ENCODE data around the gene PRR19.

PRR19 gene

GRCh38 chr19:42313096-42313839, 11.3 kb downstream of the PRR19 start, which contains the start of gene TMEM145:
Gene TMEM145, plus strand, starts transcription at chr19:42313309. Its CDS starts 68 bp downstream, at chr19:42313377.
- Mint-ChIP-seq H3K4me1 (peaks cover 15% of the 10 kb centered on the region), H3K9me3 (no peaks in the 10 kb centered on the region), H3K27ac (no peak within 1 kb of the TSS), H3K36me3 (no peaks in the 10 kb centered on the region), H3K4me3 (peak within 1 kb of the TSS; percentile 76), H3K27me3 (peaks cover 22% of the 10 kb centered on the region)
- ATAC-seq (ENCODE audit: low read depth) (peak; percentile 80), DNase-seq (ENCODE audit: low spot score in 2 of 2) (peak in 1 of 2 donors; percentile 49)

GRCh38 chr19:42313840-42314755, 12.2 kb downstream of the PRR19 start:
- Mint-ChIP-seq H3K4me1 (peaks cover 15% of the 10 kb centered on the region), H3K27ac (no peak overlapping the region), H3K27me3 (peaks cover 22% of the 10 kb centered on the region), H3K4me3 (peak overlapping the region; percentile 38), H3K36me3 (no peaks in the 10 kb centered on the region), H3K9me3 (no peaks in the 10 kb centered on the region)
- DNase-seq (ENCODE audit: low spot score in 2 of 2): no peak
- no peak for ATAC-seq (ENCODE audit: low read depth)

- H3K4me3 Mint-ChIP-seq: no peak overlapping the region
These were observed 13.1 kb downstream of the PRR19 start for GRCh38 chr19:42315024-42315423.

GRCh38 chr19:42316223-42317211, 14.6 kb downstream of the PRR19 start:
- ATAC-seq (ENCODE audit: low read depth) (no peak), DNase-seq (ENCODE audit: low spot score in 2 of 2) (no peak)
- no peak overlapping the region for H3K27ac Mint-ChIP-seq
- peak overlapping the region; percentile 30 for H3K4me3 Mint-ChIP-seq
- no peaks in the 10 kb centered on the region for H3K36me3 Mint-ChIP-seq
- H3K4me1 Mint-ChIP-seq: peaks cover 15% of the 10 kb centered on the region
- H3K9me3 Mint-ChIP-seq: no peaks in the 10 kb centered on the region
- H3K27me3 Mint-ChIP-seq: peaks cover 19% of the 10 kb centered on the region

More at GRCh38 chr19:42315024-42315423, 13.1 kb downstream of the PRR19 start:
- Mint-ChIP-seq H3K9me3 (no peaks in the 10 kb centered on the region), H3K27ac (no peak overlapping the region), H3K27me3 (peaks cover 22% of the 10 kb centered on the region), H3K36me3 (no peaks in the 10 kb centered on the region), H3K4me1 (peaks cover 15% of the 10 kb centered on the region)
- DNase-seq (ENCODE audit: low spot score in 2 of 2) (no peak), ATAC-seq (ENCODE audit: low read depth) (no peak)

- Mint-ChIP-seq H3K9me3 (no peaks in the 10 kb centered on the region), H3K27ac (no peak overlapping the region), H3K4me1 (peaks cover 15% of the 10 kb centered on the region), H3K27me3 (peaks cover 15% of the 10 kb centered on the region), H3K4me3 (no peak overlapping the region), H3K36me3 (no peaks in the 10 kb centered on the region)
- DNase-seq (ENCODE audit: low spot score in 2 of 2) (no peak), ATAC-seq (ENCODE audit: low read depth) (no peak)
These were observed 15.6 kb downstream of the PRR19 start for GRCh38 chr19:42317535-42317934.

GRCh38 chr19:42322305-42322704, 20.4 kb downstream of the PRR19 start:
- H3K4me3 Mint-ChIP-seq: no peak overlapping the region

GRCh38 chr19:42323473-42323851, 21.5 kb downstream of the PRR19 start:
- Mint-ChIP-seq H3K9me3 (no peaks in the 10 kb centered on the region), H3K27me3 (no peaks in the 10 kb centered on the region), H3K4me3 (no peak overlapping the region), H3K27ac (no peak overlapping the region), H3K36me3 (no peaks in the 10 kb centered on the region), H3K4me1 (peaks cover 23% of the 10 kb centered on the region)
- DNase-seq (ENCODE audit: low spot score in 2 of 2) (no peak), ATAC-seq (ENCODE audit: low read depth) (no peak)

More at GRCh38 chr19:42322305-42322704, 20.4 kb downstream of the PRR19 start:
- Mint-ChIP-seq H3K27me3 (no peaks in the 10 kb centered on the region), H3K36me3 (no peaks in the 10 kb centered on the region), H3K27ac (no peak overlapping the region), H3K4me1 (peaks cover 15% of the 10 kb centered on the region), H3K9me3 (no peaks in the 10 kb centered on the region)
- no peak for ATAC-seq (ENCODE audit: low read depth)
- DNase-seq (ENCODE audit: low spot score in 2 of 2): no peak

GRCh38 chr19:42323852-42324654, 22.1 kb downstream of the PRR19 start:
- H3K4me1 Mint-ChIP-seq: peaks cover 28% of the 10 kb centered on the region
- ATAC-seq (ENCODE audit: low read depth): no peak
- H3K36me3 Mint-ChIP-seq: no peaks in the 10 kb centered on the region
- peak in 1 of 2 donors; percentile 51 for DNase-seq (ENCODE audit: low spot score in 2 of 2)
- no peaks in the 10 kb centered on the region for H3K9me3 Mint-ChIP-seq
- no peak overlapping the region for H3K27ac Mint-ChIP-seq
- H3K27me3 Mint-ChIP-seq: no peaks in the 10 kb centered on the region
- peak overlapping the region; percentile 27 for H3K4me3 Mint-ChIP-seq

GRCh38 chr19:42324655-42325307, 22.8 kb downstream of the PRR19 start:
- H3K4me1 Mint-ChIP-seq: peaks cover 30% of the 10 kb centered on the region
- H3K4me3 Mint-ChIP-seq: peak overlapping the region; percentile 95
- ATAC-seq (ENCODE audit: low read depth): no peak
- H3K27ac Mint-ChIP-seq: peak overlapping the region; percentile 82
- H3K27me3 Mint-ChIP-seq: no peaks in the 10 kb centered on the region
- H3K9me3 Mint-ChIP-seq: no peaks in the 10 kb centered on the region
- H3K36me3 Mint-ChIP-seq: no peaks in the 10 kb centered on the region
- peak in 1 of 2 donors; percentile 33 for DNase-seq (ENCODE audit: low spot score in 2 of 2)

GRCh38 chr19:42325308-42325895, 23.5 kb downstream of the PRR19 start, which contains the start of gene MEGF8:
Gene MEGF8, plus strand, starts transcription at chr19:42325635. Its CDS starts 609 bp downstream, at chr19:42326244.
- Mint-ChIP-seq H3K9me3 (no peaks in the 10 kb centered on the region), H3K27me3 (no peaks in the 10 kb centered on the region), H3K27ac (peak within 1 kb of the TSS; percentile 82), H3K4me3 (peak within 1 kb of the TSS; percentile 95), H3K4me1 (peaks cover 30% of the 10 kb centered on the region), H3K36me3 (no peaks in the 10 kb centered on the region)
- peak; percentile 88 to 98 for DNase-seq (ENCODE audit: low spot score in 2 of 2)
- ATAC-seq (ENCODE audit: low read depth): peak; percentile 89

GRCh38 chr19:42325896-42326771, 24.2 kb downstream of the PRR19 start:
- no peaks in the 10 kb centered on the region for H3K27me3 Mint-ChIP-seq

More at GRCh38 chr19:42325896-42326771, 24.2 kb downstream of the PRR19 start:
- peak overlapping the region; percentile 95 for H3K4me3 Mint-ChIP-seq
- H3K4me1 Mint-ChIP-seq: peaks cover 30% of the 10 kb centered on the region
- ATAC-seq (ENCODE audit: low read depth) (peak; percentile 23), DNase-seq (ENCODE audit: low spot score in 2 of 2) (peak; percentile 31 to 59)
- peak overlapping the region; percentile 82 for H3K27ac Mint-ChIP-seq
- no peaks in the 10 kb centered on the region for H3K36me3 Mint-ChIP-seq
- H3K9me3 Mint-ChIP-seq: no peaks in the 10 kb centered on the region
